Thymus (tissue), 14 donors: ENCODE results near the gene ATP5MK. TPM values are rescaled to one million over a fixed set of nuclear protein-coding genes. Genes with fewer than 3 reads are reported as not detected.

Source experiments
- DNase-seq, 9 donors: peaks; one replicate each; pipeline ENCODE4 v3.0.0-alpha.2; 2013; ENCODE audit warnings: low spot score in 9 of 9, low read depth in 6 of 9, missing footprints in 1 of 9
- H3K27ac ChIP-seq, 2 donors: one replicate each; pipeline ENCODE4 v1.5.1; 2013; ENCODE audit warnings: control low read depth in 1 of 2, low read depth in 1 of 2, low read length in 1 of 2, mild to moderate bottlenecking in 1 of 2, moderate library complexity in 1 of 2
- H3K27me3 ChIP-seq, 2 donors: one replicate each; pipeline ENCODE4 v1.5.1; 2013; ENCODE audit warnings: low read length in 1 of 2; ENCODE audit not compliant: control insufficient read depth in 2 of 2, insufficient read depth in 1 of 2
- H3K36me3 ChIP-seq, 2 donors: one replicate each; pipeline ENCODE4 v1.5.1; 2013; ENCODE audit warnings: low read length in 1 of 2, mild to moderate bottlenecking in 1 of 2, moderate library complexity in 1 of 2; ENCODE audit not compliant: control insufficient read depth in 2 of 2, insufficient read depth in 2 of 2
- H3K4me1 ChIP-seq, 2 donors: one replicate each; pipeline ENCODE4 v1.5.1; 2013; ENCODE audit warnings: low read length in 2 of 2; ENCODE audit not compliant: control insufficient read depth in 2 of 2, insufficient read depth in 2 of 2
- H3K4me3 ChIP-seq, 2 donors: one replicate each; pipeline ENCODE4 v1.5.1; 2013; ENCODE audit warnings: low read length in 2 of 2, control low read depth in 1 of 2, mild to moderate bottlenecking in 1 of 2
- H3K9me3 ChIP-seq, 2 donors: one replicate each; pipeline ENCODE4 v1.5.1; 2013; ENCODE audit warnings: low read length in 1 of 2, mild to moderate bottlenecking in 1 of 2; ENCODE audit not compliant: control insufficient read depth in 2 of 2, insufficient read depth in 1 of 2
- WGBS: extraction: QIAGEN DNeasy Blood & Tissue Kit; methylation state at CpG from one replicate; pipeline ENCODE4 v1.1.7; 2013; 5-methylcytosine and 5-hydroxymethylcytosine counted together
- long read RNA-seq, 10 donors: transcript quantifications; one replicate each; lab custom pipeline, GENCODE V29; 2026
- polyA plus RNA-seq: library from polyadenylated mRNA; stranded (reverse); fragments of 200-250 nt; gene quantifications from one replicate; pipeline ENCODE4 v1.2.3, GENCODE V29; 2013
- total RNA-seq: library from RNA; stranded (reverse); fragments of 120-200 nt; gene quantifications from one replicate; pipeline ENCODE4 v1.2.4, GENCODE V29; 2013
- donor health status: healthy.

ATP5MK gene, protein sequence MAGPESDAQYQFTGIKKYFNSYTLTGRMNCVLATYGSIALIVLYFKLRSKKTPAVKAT
- total RNA-seq = 464 TPM
- 772 TPM for polyA plus RNA-seq
- long read RNA-seq, donor 1, transcript ATP5MD-201 (4 exons, 364 nt) = major isoform, 25 of 32 reads
- long read RNA-seq, donor 1, partial matches to known transcripts = 5 of 32 reads
- long read RNA-seq, donor 1, other reads (novel, unspliced or antisense) = 0 of 32 reads
- long read RNA-seq, donor 2 = 0 reads
- long read RNA-seq, donor 3, transcript ATP5MD-201 (4 exons, 364 nt) = major isoform, 413 of 460 reads
- long read RNA-seq, donor 3, transcript ATP5MD-204 (5 exons, 626 nt) = minor isoform, 8 of 460 reads
- long read RNA-seq, donor 3, partial matches to known transcripts = 32 of 460 reads
- long read RNA-seq, donor 3, other reads (novel, unspliced or antisense) = 6 of 460 reads
- long read RNA-seq, donor 4, transcript ATP5MD-201 (4 exons, 364 nt) = major isoform, 93 of 108 reads
- long read RNA-seq, donor 4, transcript ATP5MD-202 (5 exons, 560 nt) = minor isoform, 6 of 108 reads
- long read RNA-seq, donor 4, partial matches to known transcripts = 6 of 108 reads
- long read RNA-seq, donor 4, other reads (novel, unspliced or antisense) = 0 of 108 reads
- long read RNA-seq, donor 5, transcript ATP5MD-201 (4 exons, 364 nt) = major isoform, 467 of 566 reads
- long read RNA-seq, donor 5, transcript ATP5MD-204 (5 exons, 626 nt) = minor isoform, 13 of 566 reads
- long read RNA-seq, donor 5, partial matches to known transcripts = 60 of 566 reads
- long read RNA-seq, donor 5, other reads (novel, unspliced or antisense) = 20 of 566 reads
- long read RNA-seq, donor 6, transcript ATP5MD-202 (5 exons, 560 nt) = minor isoform, 9 of 171 reads
- long read RNA-seq, donor 6, transcript ATP5MD-201 (4 exons, 364 nt) = major isoform, 145 of 171 reads
- long read RNA-seq, donor 6, partial matches to known transcripts = 12 of 171 reads
- long read RNA-seq, donor 6, other reads (novel, unspliced or antisense) = 0 of 171 reads
- long read RNA-seq, donor 7, transcript ATP5MD-204 (5 exons, 626 nt) = minor isoform, 9 of 258 reads
- long read RNA-seq, donor 7, transcript ATP5MD-201 (4 exons, 364 nt) = major isoform, 209 of 258 reads
- long read RNA-seq, donor 7, partial matches to known transcripts = 38 of 258 reads
- long read RNA-seq, donor 7, other reads (novel, unspliced or antisense) = 0 of 258 reads
- long read RNA-seq, donor 8, transcript ATP5MD-201 (4 exons, 364 nt) = major isoform, 87 of 89 reads
- long read RNA-seq, donor 8, partial matches to known transcripts = 0 of 89 reads
- long read RNA-seq, donor 8, other reads (novel, unspliced or antisense) = 0 of 89 reads
- long read RNA-seq, donor 9, transcript ATP5MD-201 (4 exons, 364 nt) = major isoform, 174 of 193 reads
- long read RNA-seq, donor 9, partial matches to known transcripts = 13 of 193 reads
- long read RNA-seq, donor 9, other reads (novel, unspliced or antisense) = 0 of 193 reads
- long read RNA-seq, donor 10, transcript ATP5MD-201 (4 exons, 364 nt) = major isoform, 146 of 162 reads
- long read RNA-seq, donor 10, partial matches to known transcripts = 10 of 162 reads
- long read RNA-seq, donor 10, other reads (novel, unspliced or antisense) = 0 of 162 reads

DNA sequence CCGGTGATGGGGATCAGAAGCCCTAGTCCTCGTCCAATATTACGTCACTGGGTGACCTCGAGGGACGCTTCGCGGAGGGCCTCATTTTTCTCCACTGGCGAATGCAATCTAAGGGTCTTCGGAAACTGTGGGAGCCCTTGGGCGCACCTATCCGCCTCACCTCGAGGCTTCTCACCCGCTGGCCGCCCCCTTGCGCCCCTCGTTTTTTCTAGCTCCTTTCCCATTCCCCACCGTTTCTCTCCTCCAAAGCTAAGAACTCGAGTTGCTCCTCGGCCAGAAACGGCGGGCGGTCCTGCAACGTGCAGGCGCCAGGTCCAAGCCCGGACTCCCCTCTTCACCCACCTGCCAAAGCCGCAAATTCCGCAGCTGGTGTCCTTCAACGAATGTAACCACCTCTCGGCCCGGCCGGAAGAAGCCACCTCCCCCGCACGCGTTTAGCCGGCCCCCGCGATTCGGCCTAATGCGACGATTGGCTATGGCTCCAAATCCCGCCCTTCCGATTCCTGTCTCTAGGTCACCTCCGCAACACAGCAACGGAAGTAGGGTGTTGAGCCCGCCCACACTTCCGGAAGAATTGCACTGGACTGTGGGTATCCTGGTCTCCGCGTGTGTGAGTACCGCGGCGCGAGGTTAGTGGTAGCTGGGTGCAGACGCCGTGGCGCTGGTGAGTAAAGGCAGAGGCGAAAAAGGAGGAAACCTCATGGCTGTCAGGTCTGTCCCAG is at the start of gene ATP5MK, which contains the start of gene PDCD11:
TSS of gene ATP5MK (minus strand) at position 409 of the 722 bp plus-strand sequence. CDS start 4,018 bp downstream, outside the sequence.
TSS of gene PDCD11 (plus strand) at position 560 of the 722 bp plus-strand sequence. CDS start 1,801 bp downstream, outside the sequence.
- H3K27me3 ChIP-seq = no peaks in the 10 kb centered on the region
- H3K4me3 ChIP-seq = peak within 1 kb of the TSS; percentile 91 to 92
- peak; percentile 92 to 98 (median 93) for DNase-seq
- H3K4me1 ChIP-seq = peaks cover 18 to 20% of the 10 kb centered on the region in 2 donors
- peaks cover 12 to 34% of the 10 kb centered on the region in 2 donors for H3K36me3 ChIP-seq
- peak within 1 kb of the TSS; percentile 68 to 84 for H3K27ac ChIP-seq
- no peaks in the 10 kb centered on the region for H3K9me3 ChIP-seq
- under 1% methylated on average over 56 of the region's 56 CpGs for WGBS

DNA sequence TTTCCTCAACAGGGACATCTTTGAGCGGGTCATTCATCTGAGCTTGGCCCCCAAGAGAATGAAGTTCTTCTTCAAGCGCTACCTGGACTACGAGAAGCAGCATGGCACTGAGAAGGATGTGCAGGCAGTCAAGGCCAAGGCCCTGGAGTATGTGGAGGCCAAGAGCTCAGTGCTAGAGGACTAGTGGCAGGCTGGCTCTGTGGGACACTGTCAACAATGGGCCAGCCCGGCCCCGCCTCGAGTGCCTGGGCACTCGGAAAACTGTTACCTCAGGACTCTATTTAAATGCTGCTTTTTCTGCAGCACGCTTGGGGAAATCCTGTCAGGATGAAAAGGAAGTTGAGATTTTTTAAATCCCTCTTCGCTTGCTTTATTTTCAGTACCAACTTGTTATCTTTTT is 49.1 kb upstream of the ATP5MK start:
- no peaks in the 10 kb centered on the region for H3K27me3 ChIP-seq
- DNase-seq = no peak
- H3K4me3 ChIP-seq = no peak overlapping the region
- H3K27ac ChIP-seq = no peak overlapping the region
- no peaks in the 10 kb centered on the region for H3K4me1 ChIP-seq
- H3K36me3 ChIP-seq = peaks cover 76 to 80% of the 10 kb centered on the region in 2 donors
- no peaks in the 10 kb centered on the region for H3K9me3 ChIP-seq
- WGBS = 96% methylated on average over 9 of the region's 9 CpGs

DNA sequence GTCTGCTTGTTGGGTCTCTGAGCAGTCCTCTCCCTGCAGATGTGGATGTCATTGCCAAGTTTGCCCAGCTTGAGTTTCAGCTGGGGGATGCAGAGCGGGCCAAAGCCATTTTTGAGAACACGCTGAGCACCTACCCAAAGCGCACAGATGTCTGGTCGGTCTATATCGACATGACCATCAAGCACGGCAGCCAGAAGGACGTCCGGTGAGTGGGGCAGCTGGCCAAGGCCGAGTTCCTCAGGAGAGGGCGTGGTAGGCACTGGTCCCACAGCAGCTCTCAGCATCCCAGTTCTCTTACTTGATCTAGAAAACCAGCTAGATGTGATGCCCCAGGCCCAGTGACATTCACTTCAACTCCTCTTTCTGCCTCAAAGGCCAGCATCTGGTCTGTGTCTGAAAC is 48.2 kb upstream of the ATP5MK start:
- no peaks in the 10 kb centered on the region for H3K27me3 ChIP-seq
- peaks cover 82 to 85% of the 10 kb centered on the region in 2 donors for H3K36me3 ChIP-seq
- no peaks in the 10 kb centered on the region for H3K4me1 ChIP-seq
- no peak overlapping the region for H3K4me3 ChIP-seq
- H3K9me3 ChIP-seq = no peaks in the 10 kb centered on the region
- DNase-seq = no peak
- WGBS = 96% methylated on average over 10 of the region's 10 CpGs
- H3K27ac ChIP-seq = no peak overlapping the region

DNA sequence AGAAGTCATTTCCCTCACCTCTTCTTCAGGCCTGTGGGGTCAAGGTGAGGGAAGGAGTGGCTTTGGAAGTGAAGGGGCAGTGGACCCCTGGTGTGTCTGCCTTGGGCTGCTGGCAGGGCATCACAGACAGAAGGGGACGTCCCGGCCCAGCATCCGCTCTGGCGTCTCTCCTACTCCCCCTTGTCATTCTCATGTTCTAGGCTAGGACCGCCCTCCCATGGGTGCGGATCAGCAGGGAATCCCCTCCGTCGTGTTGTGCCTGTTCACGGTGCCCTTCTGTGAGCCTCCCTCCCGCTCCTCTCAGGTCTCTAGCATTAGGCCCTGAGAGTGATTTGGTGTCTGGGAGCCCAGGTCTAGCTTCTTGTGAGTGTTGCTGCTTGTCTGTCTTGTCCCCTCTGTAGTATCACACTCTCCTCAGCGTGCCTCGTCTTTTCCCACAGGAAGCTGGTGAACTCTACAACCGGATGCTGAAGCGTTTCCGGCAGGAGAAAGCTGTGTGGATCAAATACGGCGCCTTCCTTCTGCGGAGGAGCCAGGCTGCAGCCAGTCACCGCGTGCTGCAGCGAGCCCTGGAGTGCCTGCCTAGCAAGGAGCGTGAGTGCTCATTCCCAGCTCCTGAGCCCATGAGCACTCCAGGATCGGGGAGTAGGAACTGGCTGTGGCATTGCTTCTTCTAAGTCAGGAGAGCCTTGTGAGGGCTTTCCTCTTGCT is 47.4 kb upstream of the ATP5MK start:
- no peak overlapping the region for H3K27ac ChIP-seq
- H3K4me3 ChIP-seq = no peak overlapping the region
- WGBS = 94% methylated on average over 23 of the region's 23 CpGs
- H3K27me3 ChIP-seq = no peaks in the 10 kb centered on the region
- H3K4me1 ChIP-seq = no peaks in the 10 kb centered on the region
- DNase-seq = no peak
- H3K36me3 ChIP-seq = peaks cover 83 to 84% of the 10 kb centered on the region in 2 donors
- no peaks in the 10 kb centered on the region for H3K9me3 ChIP-seq

DNA sequence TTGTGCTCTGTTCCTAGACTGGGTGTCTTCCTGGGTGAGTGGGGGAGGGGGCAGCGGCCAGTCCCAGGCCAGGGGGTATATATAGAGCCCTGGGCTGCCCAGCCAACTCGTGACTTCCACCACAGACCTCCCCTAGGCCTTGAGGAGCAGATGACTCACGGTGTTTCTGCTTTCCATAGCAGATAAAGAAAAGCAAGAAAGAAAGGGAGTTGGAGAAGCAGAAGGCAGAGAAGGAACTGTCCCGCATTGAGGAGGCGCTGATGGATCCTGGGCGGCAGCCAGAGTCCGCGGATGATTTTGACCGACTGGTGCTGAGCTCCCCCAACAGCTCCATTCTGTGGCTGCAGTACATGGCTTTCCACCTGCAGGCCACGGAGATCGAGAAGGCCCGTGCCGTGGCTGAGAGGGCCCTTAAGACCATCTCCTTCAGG is 45.8 kb upstream of the ATP5MK start:
- Histone ChIP-seq H3K27me3 (no peaks in the 10 kb centered on the region), H3K36me3 (peaks cover 87 to 89% of the 10 kb centered on the region in 2 donors), H3K4me1 (no peaks in the 10 kb centered on the region), H3K9me3 (no peaks in the 10 kb centered on the region), H3K4me3 (no peak overlapping the region), H3K27ac (no peak overlapping the region)
- WGBS = 98% methylated on average over 13 of the region's 13 CpGs
- no peak for DNase-seq

DNA sequence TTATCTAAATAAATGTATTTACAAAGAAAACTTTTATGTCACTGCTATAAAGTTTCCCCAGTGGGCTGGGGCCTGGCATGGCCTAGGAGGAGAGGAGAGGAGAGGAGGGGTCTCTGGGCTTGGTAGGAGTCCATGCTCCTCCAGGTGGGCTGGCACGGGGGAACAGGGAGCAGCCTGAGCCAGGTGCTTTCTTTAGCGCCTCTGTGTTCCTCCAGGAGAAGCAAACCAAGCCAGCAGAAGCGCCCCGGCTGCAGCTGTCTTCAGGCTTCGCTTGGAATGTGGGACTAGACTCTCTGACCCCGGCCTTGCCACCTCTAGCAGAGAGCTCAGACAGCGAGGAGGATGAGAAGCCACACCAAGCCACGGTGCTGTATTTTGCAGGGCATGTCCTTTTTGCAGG is 45.3 kb upstream of the ATP5MK start:
- no peaks in the 10 kb centered on the region for H3K9me3 ChIP-seq
- WGBS = 82% methylated on average over 8 of the region's 8 CpGs
- H3K4me1 ChIP-seq = no peaks in the 10 kb centered on the region
- no peaks in the 10 kb centered on the region for H3K27me3 ChIP-seq
- H3K27ac ChIP-seq = no peak overlapping the region
- no peak overlapping the region for H3K4me3 ChIP-seq
- DNase-seq = no peak
- H3K36me3 ChIP-seq = peaks cover 87 to 91% of the 10 kb centered on the region in 2 donors

DNA sequence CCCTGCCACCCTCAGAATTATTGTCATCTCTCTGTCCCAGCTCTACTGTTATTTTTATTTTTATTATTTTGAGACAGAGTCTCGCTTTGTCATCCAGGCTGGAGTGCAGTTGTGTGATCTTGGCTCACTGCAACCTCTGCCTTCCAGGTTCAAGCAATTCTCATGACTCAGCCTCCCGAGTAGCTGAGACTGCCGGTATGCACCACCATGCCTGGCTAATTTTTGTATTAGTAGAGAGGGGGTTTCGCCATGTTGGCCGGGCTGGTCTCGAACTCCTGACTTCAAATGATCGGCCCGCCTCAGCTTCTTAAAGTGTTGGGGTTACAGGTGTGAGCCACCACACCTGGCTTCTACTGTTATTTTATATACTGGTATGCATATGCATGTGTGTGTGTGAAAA is 44.9 kb upstream of the ATP5MK start:
- H3K27me3 ChIP-seq = no peaks in the 10 kb centered on the region
- no peaks in the 10 kb centered on the region for H3K9me3 ChIP-seq
- no peak overlapping the region for H3K4me3 ChIP-seq
- no peak for DNase-seq
- 97% methylated on average over 8 of the region's 8 CpGs for WGBS
- no peak overlapping the region for H3K27ac ChIP-seq
- no peaks in the 10 kb centered on the region for H3K4me1 ChIP-seq
- peaks cover 86 to 91% of the 10 kb centered on the region in 2 donors for H3K36me3 ChIP-seq
